ENCODE data around the gene CEP112.

Gene CEP112

GRCh38 chr17:66002812-66003211, 189.1 kb downstream of the CEP112 start:
- peaks cover 0 to 4% (median 0%) of the 10 kb centered on the region in 3 donors for H3K36me3 ChIP-seq
- no peak for DNase-seq
- peaks cover 0 to 14% (median 0%) of the 10 kb centered on the region in 4 donors for H3K4me1 ChIP-seq
- no peaks in the 10 kb centered on the region for H3K9me3 ChIP-seq
- no peaks in the 10 kb centered on the region for H3K27me3 ChIP-seq
- intact Hi-C loops (cut with DNase I; ENCODE audit: low total_unique reads): no loop called here
- no peak for TF ChIP-seq CTCF (IDR thresholded peaks at IDR 0.05)
- H3K27ac ChIP-seq: no peak overlapping the region
- no peak overlapping the region for H3K4me3 ChIP-seq

- Histone ChIP-seq H3K27ac (no peak overlapping the region), H3K4me3 (no peak overlapping the region), H3K27me3 (no peaks in the 10 kb centered on the region), H3K9me3 (no peaks in the 10 kb centered on the region), H3K4me1 (peaks cover 0 to 14% (median 0%) of the 10 kb centered on the region in 4 donors), H3K36me3 (peaks cover 0 to 4% (median 0%) of the 10 kb centered on the region in 3 donors)
- TF ChIP-seq CTCF (IDR thresholded peaks at IDR 0.05): no peak
- no peak for DNase-seq
- intact Hi-C loops (cut with DNase I; ENCODE audit: low total_unique reads): no loop called here
These were observed 189.8 kb downstream of the CEP112 start for GRCh38 chr17:66002063-66002585.

GRCh38 chr17:66000216-66000615, 191.7 kb downstream of the CEP112 start:
- intact Hi-C loops (cut with DNase I; ENCODE audit: low total_unique reads): no loop called here
- H3K27ac ChIP-seq: no peak overlapping the region
- H3K4me3 ChIP-seq: no peak overlapping the region
- H3K27me3 ChIP-seq: no peaks in the 10 kb centered on the region
- no peaks in the 10 kb centered on the region for H3K9me3 ChIP-seq
- H3K4me1 ChIP-seq: peaks cover 0 to 14% (median 0%) of the 10 kb centered on the region in 4 donors
- no peak for TF ChIP-seq CTCF (IDR thresholded peaks at IDR 0.05)
- peaks cover 0 to 4% (median 0%) of the 10 kb centered on the region in 3 donors for H3K36me3 ChIP-seq
- DNase-seq: no peak

- no peak for TF ChIP-seq CTCF (IDR thresholded peaks at IDR 0.05)
- Histone ChIP-seq H3K4me3 (no peak overlapping the region), H3K4me1 (peaks cover 0 to 14% (median 0%) of the 10 kb centered on the region in 4 donors), H3K9me3 (no peaks in the 10 kb centered on the region), H3K27me3 (no peaks in the 10 kb centered on the region), H3K27ac (no peak overlapping the region), H3K36me3 (peaks cover 0 to 4% (median 0%) of the 10 kb centered on the region in 3 donors)
- DNase-seq: no peak
- intact Hi-C loops (cut with DNase I; ENCODE audit: low total_unique reads): no loop called here
These were observed 193.3 kb downstream of the CEP112 start for GRCh38 chr17:65998675-65999074.

GRCh38 chr17:65994679-65995078, 197.3 kb downstream of the CEP112 start:
- Histone ChIP-seq H3K27me3 (no peaks in the 10 kb centered on the region), H3K36me3 (no peaks in the 10 kb centered on the region), H3K4me1 (no peaks in the 10 kb centered on the region), H3K9me3 (no peaks in the 10 kb centered on the region), H3K27ac (no peak overlapping the region), H3K4me3 (no peak overlapping the region)
- TF ChIP-seq CTCF (IDR thresholded peaks at IDR 0.05): no peak
- intact Hi-C loops (cut with DNase I; ENCODE audit: low total_unique reads): no loop called here
- no peak for DNase-seq

GRCh38 chr17:65994114-65994513, 197.8 kb downstream of the CEP112 start:
- H3K27me3 ChIP-seq: no peaks in the 10 kb centered on the region
- DNase-seq: no peak
- H3K4me1 ChIP-seq: no peaks in the 10 kb centered on the region
- no peak overlapping the region for H3K4me3 ChIP-seq
- intact Hi-C loops (cut with DNase I; ENCODE audit: low total_unique reads): no loop called here
- H3K36me3 ChIP-seq: no peaks in the 10 kb centered on the region
- no peak overlapping the region for H3K27ac ChIP-seq
- TF ChIP-seq CTCF (IDR thresholded peaks at IDR 0.05): no peak
- peaks cover 0 to under 1% (median 0%) of the 10 kb centered on the region in 3 donors for H3K9me3 ChIP-seq
